HG02798 (cell line): ENCODE results near the gene DCAF16.
A peak's percentile ranks its signal among the peaks of the same experiment; 100 is the strongest.
"Not testable (repeated sequence)": the region's sequence is repeated elsewhere in the genome, so short reads cannot be mapped to it uniquely, and the experiment has no call there.

Experiments used
- ATAC-seq: cut with Tn5 transposase; IDR thresholded peaks from one replicate; pipeline ENCODE4 v1.9.1; 2021; ENCODE audit warnings: mild to moderate bottlenecking; ENCODE audit not compliant: unreplicated experiment, poor library complexity

DCAF16 gene

GRCh38 chr4:17810260-17811077, at the start of gene DCAF16, which contains the start of gene NCAPG:
Gene DCAF16 (minus strand): TSS chr4:17810757. CDS start chr4:17804141, 6,616 bp downstream.
Gene NCAPG (plus strand): TSS chr4:17810979. CDS start chr4:17811078, 99 bp downstream.
- ATAC-seq: peak; percentile 91

- no peak for ATAC-seq
Observed at GRCh38 chr4:17859793-17860406, 49.3 kb upstream of the DCAF16 start.

- ATAC-seq: no peak
Observed at GRCh38 chr4:17854036-17854435, 43.5 kb upstream of the DCAF16 start.

GRCh38 chr4:17851959-17852358, 41.4 kb upstream of the DCAF16 start:
- no peak for ATAC-seq

GRCh38 chr4:17850295-17850694, 39.7 kb upstream of the DCAF16 start:
- not testable (repeated sequence) for ATAC-seq

- no peak for ATAC-seq
Observed at GRCh38 chr4:17846266-17846665, 35.7 kb upstream of the DCAF16 start.

- ATAC-seq: no peak
Observed at GRCh38 chr4:17823871-17824669, 13.5 kb upstream of the DCAF16 start.

- ATAC-seq: peak; percentile 82
Observed at GRCh38 chr4:17817027-17817426, 6.5 kb upstream of the DCAF16 start.

- ATAC-seq: no peak
Observed at GRCh38 chr4:17816142-17816541, 5.6 kb upstream of the DCAF16 start.

GRCh38 chr4:17814140-17814539, 3.6 kb upstream of the DCAF16 start:
- ATAC-seq: no peak

GRCh38 chr4:17812801-17813200, 2.2 kb upstream of the DCAF16 start:
- ATAC-seq: no peak

- ATAC-seq: no peak
Observed at GRCh38 chr4:17812125-17812524, 1.6 kb upstream of the DCAF16 start.

GRCh38 chr4:17811078-17811603, 584 bp upstream of the DCAF16 start:
- ATAC-seq: peak; percentile 31

GRCh38 chr4:17809667-17810066, 890 bp downstream of the DCAF16 start:
- no peak for ATAC-seq

- ATAC-seq: no peak
Observed at GRCh38 chr4:17807446-17807845, 3.1 kb downstream of the DCAF16 start.

GRCh38 chr4:17805580-17806155, 4.9 kb downstream of the DCAF16 start:
- ATAC-seq: no peak

GRCh38 chr4:17797808-17798207, 12.7 kb downstream of the DCAF16 start:
- no peak for ATAC-seq

- ATAC-seq: no peak
Observed at GRCh38 chr4:17794730-17795129, 15.8 kb downstream of the DCAF16 start.

- ATAC-seq: no peak
Observed at GRCh38 chr4:17788956-17789355, 21.6 kb downstream of the DCAF16 start.

GRCh38 chr4:17787315-17787714, 23.2 kb downstream of the DCAF16 start:
- no peak for ATAC-seq
